Measurements from ENCODE around the gene GPC5.

The GPC5 gene

DNA sequence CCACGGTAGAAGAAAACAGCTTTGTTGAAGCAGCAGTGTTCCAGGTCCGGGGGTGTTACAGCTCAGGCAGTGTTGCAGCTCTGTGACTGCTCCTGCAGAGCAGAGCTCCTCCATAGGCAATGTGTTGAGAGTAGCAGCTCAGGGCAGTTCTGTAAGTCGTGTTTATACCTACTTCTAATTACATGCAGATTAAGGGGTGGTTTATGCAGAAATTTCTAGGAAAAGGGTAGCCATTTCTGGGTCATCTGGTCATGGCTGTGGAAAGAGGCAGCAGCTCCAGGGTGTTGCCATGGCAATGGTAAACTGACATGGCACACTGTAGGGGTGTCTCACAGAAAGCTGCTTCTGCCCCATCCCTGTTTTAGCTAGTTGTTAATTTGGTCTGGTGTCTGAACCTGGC, 316.4 kb downstream of the GPC5 start:
- no peak overlapping the region for H3K27ac ChIP-seq (ENCODE audit: extremely low read depth, low read depth, low read length)
- POLR2A ChIA-PET: no interaction called here
- TF ChIP-seq, protein P1, sequence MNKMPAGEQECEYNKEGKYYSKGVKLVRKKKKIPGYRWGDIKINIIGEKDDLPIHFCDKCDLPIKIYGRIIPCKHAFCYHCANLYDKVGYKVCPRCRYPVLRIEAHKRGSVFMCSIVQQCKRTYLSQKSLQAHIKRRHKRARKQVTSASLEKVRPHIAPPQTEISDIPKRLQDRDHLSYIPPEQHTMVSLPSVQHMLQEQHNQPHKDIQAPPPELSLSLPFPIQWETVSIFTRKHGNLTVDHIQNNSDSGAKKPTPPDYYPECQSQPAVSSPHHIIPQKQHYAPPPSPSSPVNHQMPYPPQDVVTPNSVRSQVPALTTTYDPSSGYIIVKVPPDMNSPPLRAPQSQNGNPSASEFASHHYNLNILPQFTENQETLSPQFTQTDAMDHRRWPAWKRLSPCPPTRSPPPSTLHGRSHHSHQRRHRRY (tag by site-specific recombination; IDR thresholded peaks at IDR 0.05): no peak
- no peak for TF ChIP-seq GLI2 (tag by site-specific recombination; IDR thresholded peaks at IDR 0.05; ENCODE audit: borderline replicate concordance, low read depth)
- no peak for TF ChIP-seq ZBTB20 (tag by site-specific recombination; IDR thresholded peaks at IDR 0.05)
- TF ChIP-seq SALL2 (tag by site-specific recombination; IDR thresholded peaks at IDR 0.05; ENCODE audit: borderline replicate concordance): no peak
- no peak for TF ChIP-seq ZNF654 (tag by site-specific recombination; IDR thresholded peaks at IDR 0.05; ENCODE audit: low read depth)
- TF ChIP-seq ZNF146 (tag by site-specific recombination; IDR thresholded peaks at IDR 0.05): no peak
- CTCF ChIA-PET: interaction anchor here (0.6 to 0.9 kb wide), 3 partner anchors 8 to 1008 kb away, joined by 3 to 5 read pairs (median 3); no protein-coding TSS in a partner anchor
- H3K9me3 ChIP-seq (ENCODE audit: control insufficient read depth, insufficient read depth, low read depth, low read length): no peaks in the 10 kb centered on the region
- H3K4me1 ChIP-seq (ENCODE audit: control insufficient read depth, insufficient read depth, low read length): no peaks in the 10 kb centered on the region
- H3K36me3 ChIP-seq (ENCODE audit: control insufficient read depth in 2 of 2, insufficient read depth in 1 of 2, low read length in 2 of 2): no peaks in the 10 kb centered on the region
- H3K4me3 ChIP-seq (ENCODE audit: low read depth, low read length): no peak overlapping the region

DNA sequence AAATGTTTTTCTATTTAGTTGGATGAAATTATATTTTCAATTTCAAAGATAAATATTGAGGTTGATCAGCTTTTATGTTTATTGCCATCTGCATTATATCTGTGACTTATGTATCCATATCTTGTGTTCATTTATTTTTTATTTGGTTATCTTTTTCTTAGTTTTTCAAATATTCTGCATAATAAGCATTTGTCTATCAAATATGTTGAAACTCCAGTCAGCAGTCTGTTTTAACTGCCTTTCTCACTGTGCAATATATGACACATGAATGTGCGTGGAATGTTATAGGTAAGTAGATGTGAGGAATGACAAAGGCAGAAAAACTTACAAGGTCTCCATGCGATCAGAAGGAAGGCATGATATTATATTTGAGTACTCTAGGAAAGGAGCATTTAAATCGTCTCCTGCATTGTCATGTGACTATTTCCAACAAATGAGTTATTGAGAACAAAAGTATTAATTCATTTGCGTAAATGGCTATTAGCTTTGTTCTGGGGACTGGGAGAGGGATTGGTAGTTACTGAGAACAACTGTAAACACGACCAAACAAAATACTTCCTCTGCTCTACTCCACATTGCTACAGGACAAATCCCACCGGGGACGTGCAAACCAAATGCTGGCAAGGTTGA, 318.1 kb downstream of the GPC5 start:
- Histone ChIP-seq H3K27ac (ENCODE audit: extremely low read depth, low read depth, low read length) (no peak overlapping the region), H3K4me3 (ENCODE audit: low read depth, low read length) (no peak overlapping the region), H3K9me3 (ENCODE audit: control insufficient read depth, insufficient read depth, low read depth, low read length) (no peaks in the 10 kb centered on the region), H3K4me1 (ENCODE audit: control insufficient read depth, insufficient read depth, low read length) (no peaks in the 10 kb centered on the region), H3K36me3 (ENCODE audit: control insufficient read depth in 2 of 2, insufficient read depth in 1 of 2, low read length in 2 of 2) (no peaks in the 10 kb centered on the region)
- TF ChIP-seq ZNF37A (tag by site-specific recombination; IDR thresholded peaks at IDR 0.05) (no peak), ZNF416 (tag by site-specific recombination; IDR thresholded peaks at IDR 0.05) (no peak), ZBTB48 (tag by site-specific recombination; IDR thresholded peaks at IDR 0.05) (no peak), SP3 (tag by site-specific recombination; IDR thresholded peaks at IDR 0.05) (no peak), REPIN1 (tag by site-specific recombination; IDR thresholded peaks at IDR 0.05; ENCODE audit: low read depth) (no peak), ZNF223 (tag by site-specific recombination; IDR thresholded peaks at IDR 0.05) (no peak), ZNF658 (tag by site-specific recombination; IDR thresholded peaks at IDR 0.05) (no peak), ZIC2 (tag by site-specific recombination; IDR thresholded peaks at IDR 0.05) (no peak), ZNF585B (tag by site-specific recombination; IDR thresholded peaks at IDR 0.05) (no peak), ZNF24 (tag by site-specific recombination; IDR thresholded peaks at IDR 0.05) (no peak), GLI4 (tag by site-specific recombination; IDR thresholded peaks at IDR 0.05) (no peak)
- TF ChIP-seq, protein P2, sequence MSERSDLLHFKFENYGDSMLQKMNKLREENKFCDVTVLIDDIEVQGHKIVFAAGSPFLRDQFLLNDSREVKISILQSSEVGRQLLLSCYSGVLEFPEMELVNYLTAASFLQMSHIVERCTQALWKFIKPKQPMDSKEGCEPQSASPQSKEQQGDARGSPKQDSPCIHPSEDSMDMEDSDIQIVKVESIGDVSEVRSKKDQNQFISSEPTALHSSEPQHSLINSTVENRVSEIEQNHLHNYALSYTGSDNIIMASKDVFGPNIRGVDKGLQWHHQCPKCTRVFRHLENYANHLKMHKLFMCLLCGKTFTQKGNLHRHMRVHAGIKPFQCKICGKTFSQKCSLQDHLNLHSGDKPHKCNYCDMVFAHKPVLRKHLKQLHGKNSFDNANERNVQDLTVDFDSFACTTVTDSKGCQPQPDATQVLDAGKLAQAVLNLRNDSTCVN (tag by site-specific recombination; optimal IDR thresholded peaks at IDR 0.05): no peak
- TF ChIP-seq, protein P3, sequence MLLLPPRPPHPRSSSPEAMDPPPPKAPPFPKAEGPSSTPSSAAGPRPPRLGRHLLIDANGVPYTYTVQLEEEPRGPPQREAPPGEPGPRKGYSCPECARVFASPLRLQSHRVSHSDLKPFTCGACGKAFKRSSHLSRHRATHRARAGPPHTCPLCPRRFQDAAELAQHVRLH (tag by site-specific recombination; IDR thresholded peaks at IDR 0.05): no peak
- TF ChIP-seq, protein P4, sequence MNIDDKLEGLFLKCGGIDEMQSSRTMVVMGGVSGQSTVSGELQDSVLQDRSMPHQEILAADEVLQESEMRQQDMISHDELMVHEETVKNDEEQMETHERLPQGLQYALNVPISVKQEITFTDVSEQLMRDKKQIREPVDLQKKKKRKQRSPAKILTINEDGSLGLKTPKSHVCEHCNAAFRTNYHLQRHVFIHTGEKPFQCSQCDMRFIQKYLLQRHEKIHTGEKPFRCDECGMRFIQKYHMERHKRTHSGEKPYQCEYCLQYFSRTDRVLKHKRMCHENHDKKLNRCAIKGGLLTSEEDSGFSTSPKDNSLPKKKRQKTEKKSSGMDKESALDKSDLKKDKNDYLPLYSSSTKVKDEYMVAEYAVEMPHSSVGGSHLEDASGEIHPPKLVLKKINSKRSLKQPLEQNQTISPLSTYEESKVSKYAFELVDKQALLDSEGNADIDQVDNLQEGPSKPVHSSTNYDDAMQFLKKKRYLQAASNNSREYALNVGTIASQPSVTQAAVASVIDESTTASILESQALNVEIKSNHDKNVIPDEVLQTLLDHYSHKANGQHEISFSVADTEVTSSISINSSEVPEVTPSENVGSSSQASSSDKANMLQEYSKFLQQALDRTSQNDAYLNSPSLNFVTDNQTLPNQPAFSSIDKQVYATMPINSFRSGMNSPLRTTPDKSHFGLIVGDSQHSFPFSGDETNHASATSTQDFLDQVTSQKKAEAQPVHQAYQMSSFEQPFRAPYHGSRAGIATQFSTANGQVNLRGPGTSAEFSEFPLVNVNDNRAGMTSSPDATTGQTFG (tag by site-specific recombination; IDR thresholded peaks at IDR 0.05; ENCODE audit: borderline replicate concordance): no peak
- TF ChIP-seq, protein P5, sequence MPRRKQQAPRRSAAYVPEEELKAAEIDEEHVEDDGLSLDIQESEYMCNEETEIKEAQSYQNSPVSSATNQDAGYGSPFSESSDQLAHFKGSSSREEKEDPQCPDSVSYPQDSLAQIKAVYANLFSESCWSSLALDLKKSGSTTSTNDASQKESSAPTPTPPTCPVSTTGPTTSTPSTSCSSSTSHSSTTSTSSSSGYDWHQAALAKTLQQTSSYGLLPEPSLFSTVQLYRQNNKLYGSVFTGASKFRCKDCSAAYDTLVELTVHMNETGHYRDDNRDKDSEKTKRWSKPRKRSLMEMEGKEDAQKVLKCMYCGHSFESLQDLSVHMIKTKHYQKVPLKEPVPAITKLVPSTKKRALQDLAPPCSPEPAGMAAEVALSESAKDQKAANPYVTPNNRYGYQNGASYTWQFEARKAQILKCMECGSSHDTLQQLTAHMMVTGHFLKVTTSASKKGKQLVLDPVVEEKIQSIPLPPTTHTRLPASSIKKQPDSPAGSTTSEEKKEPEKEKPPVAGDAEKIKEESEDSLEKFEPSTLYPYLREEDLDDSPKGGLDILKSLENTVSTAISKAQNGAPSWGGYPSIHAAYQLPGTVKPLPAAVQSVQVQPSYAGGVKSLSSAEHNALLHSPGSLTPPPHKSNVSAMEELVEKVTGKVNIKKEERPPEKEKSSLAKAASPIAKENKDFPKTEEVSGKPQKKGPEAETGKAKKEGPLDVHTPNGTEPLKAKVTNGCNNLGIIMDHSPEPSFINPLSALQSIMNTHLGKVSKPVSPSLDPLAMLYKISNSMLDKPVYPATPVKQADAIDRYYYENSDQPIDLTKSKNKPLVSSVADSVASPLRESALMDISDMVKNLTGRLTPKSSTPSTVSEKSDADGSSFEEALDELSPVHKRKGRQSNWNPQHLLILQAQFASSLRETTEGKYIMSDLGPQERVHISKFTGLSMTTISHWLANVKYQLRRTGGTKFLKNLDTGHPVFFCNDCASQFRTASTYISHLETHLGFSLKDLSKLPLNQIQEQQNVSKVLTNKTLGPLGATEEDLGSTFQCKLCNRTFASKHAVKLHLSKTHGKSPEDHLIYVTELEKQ (tag by site-specific recombination; IDR thresholded peaks at IDR 0.05; ENCODE audit: borderline replicate concordance): no peak
- CTCF ChIA-PET: no interaction called here
- POLR2A ChIA-PET: no interaction called here

All from HEK293 (cell line).